AG04450 (cell line): ENCODE measurements around the gene CNIH1. TPM values are rescaled to one million over a fixed set of nuclear protein-coding genes. Genes with fewer than 3 reads are reported as not detected.

ENCODE experiments used
- CTCF ChIA-PET: fragments of 300-600, 350-600 bp; formaldehyde crosslinking; extraction: SDS; loops from one replicate; lab custom pipeline; 2022; ENCODE audit warnings: antibody characterized with exemption, inconsistent platforms; lab: Charles Lee
- POLR2A ChIA-PET: fragments of 350-600 bp; formaldehyde crosslinking; extraction: SDS; loops from one replicate; lab custom pipeline; 2021; ENCODE audit warnings: antibody characterized with exemption, inconsistent platforms; lab: Yijun Ruan, JAX
- DNase-seq: peaks from one replicate; pipeline ENCODE4 v3.0.0-alpha.2; 2011; ENCODE audit warnings: low read depth, low spot score
- H3K27ac ChIP-seq: one replicate; pipeline ENCODE4 v1.5.1; 2012; ENCODE audit warnings: low read depth, low read length, control low read depth
- H3K27me3 ChIP-seq: one replicate; pipeline ENCODE4 v1.6.0; 2012; ENCODE audit warnings: low read length; ENCODE audit not compliant: control insufficient read depth, insufficient read depth
- H3K4me3 ChIP-seq: 2 replicates; pipeline ENCODE4 v1.5.1; 2011; ENCODE audit warnings: mild to moderate bottlenecking, low read depth, low read length, control low read depth
- H3K9me3 ChIP-seq: 2 replicates; pipeline ENCODE4 v1.5.1; 2012; ENCODE audit warnings: low read length; ENCODE audit not compliant: control insufficient read depth, insufficient read depth
- polyA plus RNA-seq: library from polyadenylated mRNA; depleted of rRNA; stranded (reverse); fragments of >200 nt; gene quantifications from 2 replicates; pipeline ENCODE4 v1.2.3, GENCODE V29; 2011
- TF ChIP-seq, protein P1 (sequence below): IDR thresholded peaks from 2 replicates; pipeline ENCODE4 v1.5.1; 2011; ENCODE audit warnings: low read depth, low read length, control low read depth, inconsistent platforms

Gene CNIH1
- polyA plus RNA-seq, 1 experiment: 254 TPM

GRCh38 chr14:54483073-54483745 lies 42.0 kb upstream of the CNIH1 start:
- Histone ChIP-seq H3K4me3 (no peak overlapping the region), H3K9me3 (no peaks in the 10 kb centered on the region), H3K27me3 (no peaks in the 10 kb centered on the region), H3K27ac (no peak overlapping the region)
- ChIA-PET POLR2A (no interaction called here), CTCF (interaction anchor here (1.4 to 1.9 kb wide), 3 partner anchors 41 to 86 kb away, joined by 3 to 5 read pairs (median 4); partner anchors contain the start of gene CDKN3)
- DNase-seq: no peak
- TF ChIP-seq, protein P1, sequence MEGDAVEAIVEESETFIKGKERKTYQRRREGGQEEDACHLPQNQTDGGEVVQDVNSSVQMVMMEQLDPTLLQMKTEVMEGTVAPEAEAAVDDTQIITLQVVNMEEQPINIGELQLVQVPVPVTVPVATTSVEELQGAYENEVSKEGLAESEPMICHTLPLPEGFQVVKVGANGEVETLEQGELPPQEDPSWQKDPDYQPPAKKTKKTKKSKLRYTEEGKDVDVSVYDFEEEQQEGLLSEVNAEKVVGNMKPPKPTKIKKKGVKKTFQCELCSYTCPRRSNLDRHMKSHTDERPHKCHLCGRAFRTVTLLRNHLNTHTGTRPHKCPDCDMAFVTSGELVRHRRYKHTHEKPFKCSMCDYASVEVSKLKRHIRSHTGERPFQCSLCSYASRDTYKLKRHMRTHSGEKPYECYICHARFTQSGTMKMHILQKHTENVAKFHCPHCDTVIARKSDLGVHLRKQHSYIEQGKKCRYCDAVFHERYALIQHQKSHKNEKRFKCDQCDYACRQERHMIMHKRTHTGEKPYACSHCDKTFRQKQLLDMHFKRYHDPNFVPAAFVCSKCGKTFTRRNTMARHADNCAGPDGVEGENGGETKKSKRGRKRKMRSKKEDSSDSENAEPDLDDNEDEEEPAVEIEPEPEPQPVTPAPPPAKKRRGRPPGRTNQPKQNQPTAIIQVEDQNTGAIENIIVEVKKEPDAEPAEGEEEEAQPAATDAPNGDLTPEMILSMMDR: no peak

- Histone ChIP-seq H3K9me3 (no peaks in the 10 kb centered on the region), H3K4me3 (no peak overlapping the region), H3K27ac (no peak overlapping the region), H3K27me3 (no peaks in the 10 kb centered on the region)
- ChIA-PET CTCF (interaction anchor here (1.9 kb wide), 1 partner anchor 85 kb away, joined by 5 read pairs; the partner anchor contains the start of gene CDKN3), POLR2A (no interaction called here)
- no peak for DNase-seq
- TF ChIP-seq, protein P1: no peak
These were observed 40.5 kb upstream of the CNIH1 start for GRCh38 chr14:54481695-54482094.

- ChIA-PET CTCF (no interaction called here), POLR2A (no interaction called here)
- no peak overlapping the region for H3K27ac ChIP-seq
- no peak for DNase-seq
- H3K27me3 ChIP-seq: no peaks in the 10 kb centered on the region
- H3K4me3 ChIP-seq: no peak overlapping the region
- no peaks in the 10 kb centered on the region for H3K9me3 ChIP-seq
- TF ChIP-seq, protein P1: no peak
These were observed 39.8 kb upstream of the CNIH1 start for GRCh38 chr14:54480830-54481562.

GRCh38 chr14:54478636-54479215 lies 37.6 kb upstream of the CNIH1 start:
- TF ChIP-seq, protein P1: no peak
- no peak overlapping the region for H3K4me3 ChIP-seq

More at GRCh38 chr14:54478636-54479215, 37.6 kb upstream of the CNIH1 start:
- ChIA-PET CTCF (interaction anchor here (0.6 kb wide), 1 partner anchor 10 kb away, joined by 4 read pairs; the partner anchor contains the start of gene GMFB), POLR2A (no interaction called here)
- H3K27ac ChIP-seq: no peak overlapping the region
- no peak for DNase-seq
- no peaks in the 10 kb centered on the region for H3K9me3 ChIP-seq
- no peaks in the 10 kb centered on the region for H3K27me3 ChIP-seq
